Fibroblast of pulmonary artery (primary cell): ENCODE results near the gene IQCH.

Experiments
- DNase-seq: peaks from one replicate; pipeline ENCODE4 v3.0.0-alpha.2; 2010; ENCODE audit warnings: low read depth
- H3K4me3 ChIP-seq: replicated peaks from 2 replicates; pipeline ENCODE4 v1.5.1; 2011; ENCODE audit warnings: low read depth, mild to moderate bottlenecking, control low read depth, low read length, moderate library complexity
- TF ChIP-seq, protein P1 (sequence below): IDR thresholded peaks from 2 replicates; pipeline ENCODE4 v1.5.1; 2011; ENCODE audit warnings: mild to moderate bottlenecking, control low read depth, low read length, inconsistent platforms; ENCODE audit errors: missing control alignments

The IQCH gene

DNA sequence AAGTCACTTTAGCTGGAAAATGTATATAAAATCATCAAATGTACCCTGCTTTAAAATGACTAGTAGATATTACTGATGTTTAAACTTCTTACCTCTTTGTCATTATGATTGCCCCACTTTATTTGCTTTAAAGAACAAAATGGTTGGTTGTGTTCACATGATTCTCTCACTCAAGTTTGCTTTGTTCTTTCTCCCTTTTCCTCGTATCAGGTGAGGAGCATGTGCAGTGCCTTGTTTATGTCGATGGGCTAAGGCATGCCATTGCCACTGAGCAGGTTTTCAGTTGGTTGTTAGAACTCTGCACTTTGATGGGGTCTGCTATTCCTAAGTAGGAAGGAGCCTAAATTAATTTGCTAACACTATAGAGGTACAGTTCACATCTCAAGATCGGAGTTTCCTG, 293.2 kb downstream of the IQCH start:
- no peak overlapping the region for H3K4me3 ChIP-seq
- TF ChIP-seq, protein P1, sequence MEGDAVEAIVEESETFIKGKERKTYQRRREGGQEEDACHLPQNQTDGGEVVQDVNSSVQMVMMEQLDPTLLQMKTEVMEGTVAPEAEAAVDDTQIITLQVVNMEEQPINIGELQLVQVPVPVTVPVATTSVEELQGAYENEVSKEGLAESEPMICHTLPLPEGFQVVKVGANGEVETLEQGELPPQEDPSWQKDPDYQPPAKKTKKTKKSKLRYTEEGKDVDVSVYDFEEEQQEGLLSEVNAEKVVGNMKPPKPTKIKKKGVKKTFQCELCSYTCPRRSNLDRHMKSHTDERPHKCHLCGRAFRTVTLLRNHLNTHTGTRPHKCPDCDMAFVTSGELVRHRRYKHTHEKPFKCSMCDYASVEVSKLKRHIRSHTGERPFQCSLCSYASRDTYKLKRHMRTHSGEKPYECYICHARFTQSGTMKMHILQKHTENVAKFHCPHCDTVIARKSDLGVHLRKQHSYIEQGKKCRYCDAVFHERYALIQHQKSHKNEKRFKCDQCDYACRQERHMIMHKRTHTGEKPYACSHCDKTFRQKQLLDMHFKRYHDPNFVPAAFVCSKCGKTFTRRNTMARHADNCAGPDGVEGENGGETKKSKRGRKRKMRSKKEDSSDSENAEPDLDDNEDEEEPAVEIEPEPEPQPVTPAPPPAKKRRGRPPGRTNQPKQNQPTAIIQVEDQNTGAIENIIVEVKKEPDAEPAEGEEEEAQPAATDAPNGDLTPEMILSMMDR: no peak
- no peak for DNase-seq

DNA sequence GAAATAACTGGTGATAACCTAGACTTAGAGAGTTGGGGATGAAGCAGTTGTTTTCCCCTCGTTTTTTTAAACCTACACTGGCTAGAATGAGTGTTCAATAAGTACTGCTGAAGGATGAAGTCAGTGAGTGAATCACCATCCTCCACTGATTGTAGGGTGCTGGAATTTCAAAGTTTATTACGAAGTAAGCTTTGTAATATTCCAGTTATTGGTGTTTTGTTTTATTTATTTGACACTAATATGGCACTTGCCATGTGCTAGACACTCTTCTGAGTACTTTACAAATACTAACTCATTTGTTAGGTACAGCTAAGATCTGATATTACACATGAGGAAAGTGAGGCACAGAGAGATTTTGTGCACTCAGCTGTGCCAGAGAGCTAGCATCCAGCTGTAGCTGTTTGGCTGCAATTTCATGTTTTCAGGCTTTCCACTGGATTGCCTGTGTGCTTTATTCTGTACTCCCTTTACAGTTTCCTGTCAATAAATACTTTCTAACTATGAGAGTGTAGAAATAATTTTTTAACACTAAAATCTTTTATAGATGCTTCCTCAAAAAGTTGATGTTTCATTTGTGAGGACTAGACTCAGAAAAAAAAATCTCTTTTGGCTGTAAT, 293.8 kb downstream of the IQCH start:
- peak; percentile 28 for DNase-seq
- TF ChIP-seq, protein P1: no peak
- no peak overlapping the region for H3K4me3 ChIP-seq

DNA sequence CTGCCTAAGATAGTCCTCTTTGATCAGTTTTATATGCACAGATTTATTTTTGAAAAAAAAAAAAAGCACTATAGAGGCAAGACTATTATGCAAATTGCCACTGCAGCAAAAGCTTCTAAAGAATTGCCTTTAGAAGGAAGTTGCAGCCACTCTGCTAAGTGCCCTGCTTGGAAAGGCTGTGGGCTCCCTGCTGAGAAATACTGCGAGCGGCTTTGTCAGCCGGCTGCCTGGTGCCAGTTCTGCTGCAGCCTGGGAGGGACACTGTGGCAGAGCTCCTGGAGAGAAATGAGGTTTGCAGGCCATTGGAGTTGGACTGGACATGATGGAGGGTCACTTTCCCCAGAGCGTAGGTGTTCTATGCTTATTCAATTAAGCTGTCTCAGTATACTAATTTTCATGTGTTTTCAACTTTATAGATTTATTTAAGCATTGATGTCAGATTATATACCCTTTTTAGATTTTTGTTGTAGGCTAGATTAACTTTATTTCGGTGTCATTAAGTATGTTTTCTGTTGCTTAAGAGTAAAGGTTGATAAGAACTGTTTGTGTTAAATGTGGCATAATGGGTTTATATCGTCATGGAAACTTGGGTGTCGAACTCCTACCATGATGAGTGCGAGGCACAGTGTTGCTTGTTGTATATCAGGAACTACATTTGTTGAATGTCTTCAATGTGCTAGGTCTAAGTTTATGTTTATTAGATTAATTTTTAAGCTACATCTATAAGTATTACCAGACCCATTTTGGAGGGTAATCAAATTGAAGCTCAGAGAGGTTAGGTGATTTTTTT, 294.5 kb downstream of the IQCH start:
- TF ChIP-seq, protein P1: no peak
- H3K4me3 ChIP-seq: no peak overlapping the region
- no peak for DNase-seq

DNA sequence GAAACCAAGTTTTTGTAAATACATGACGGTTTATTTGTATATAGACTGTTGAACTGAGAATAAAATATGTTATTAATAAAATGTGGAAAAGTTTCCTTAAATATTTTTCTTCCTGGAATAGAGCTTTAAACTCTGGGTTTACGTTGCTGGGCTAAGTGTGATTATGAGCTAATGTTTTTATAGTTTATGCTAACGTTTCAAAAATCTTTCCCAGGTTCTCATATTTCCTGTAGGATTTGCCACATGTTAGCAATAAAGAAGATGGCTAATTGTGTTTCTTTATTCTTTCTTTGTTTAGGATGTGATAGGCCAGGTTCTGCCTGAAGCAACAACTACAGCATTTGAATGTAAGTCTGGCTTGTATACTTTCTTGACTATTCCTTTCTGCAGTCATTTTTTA, 295.1 kb downstream of the IQCH start:
- TF ChIP-seq, protein P1: no peak
- DNase-seq: no peak

DNA sequence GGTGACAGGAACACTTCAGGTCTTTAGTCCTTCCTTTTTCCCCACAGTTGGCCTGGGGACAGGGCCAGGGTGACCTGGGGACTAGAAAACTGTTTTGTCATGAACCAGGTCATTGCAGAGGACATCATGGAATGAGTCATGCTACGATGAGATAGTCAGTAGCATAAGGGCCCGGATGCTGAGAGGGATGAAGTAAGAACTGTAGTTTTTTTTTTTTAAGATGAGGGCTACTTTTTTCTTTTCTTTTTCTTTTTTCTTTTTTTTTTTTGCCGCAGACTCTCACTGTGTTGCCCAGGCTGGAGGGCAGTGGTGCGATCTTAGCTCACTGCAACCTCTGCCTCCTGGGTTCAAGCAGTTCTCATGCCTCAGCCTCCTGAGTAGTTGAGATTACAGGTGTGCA, 295.9 kb downstream of the IQCH start:
- peak; percentile 17 for DNase-seq
- TF ChIP-seq, protein P1: no peak
- H3K4me3 ChIP-seq: no peak overlapping the region

More for the DNA sequence above, 295.1 kb downstream of the IQCH start:
- H3K4me3 ChIP-seq: no peak overlapping the region

DNA sequence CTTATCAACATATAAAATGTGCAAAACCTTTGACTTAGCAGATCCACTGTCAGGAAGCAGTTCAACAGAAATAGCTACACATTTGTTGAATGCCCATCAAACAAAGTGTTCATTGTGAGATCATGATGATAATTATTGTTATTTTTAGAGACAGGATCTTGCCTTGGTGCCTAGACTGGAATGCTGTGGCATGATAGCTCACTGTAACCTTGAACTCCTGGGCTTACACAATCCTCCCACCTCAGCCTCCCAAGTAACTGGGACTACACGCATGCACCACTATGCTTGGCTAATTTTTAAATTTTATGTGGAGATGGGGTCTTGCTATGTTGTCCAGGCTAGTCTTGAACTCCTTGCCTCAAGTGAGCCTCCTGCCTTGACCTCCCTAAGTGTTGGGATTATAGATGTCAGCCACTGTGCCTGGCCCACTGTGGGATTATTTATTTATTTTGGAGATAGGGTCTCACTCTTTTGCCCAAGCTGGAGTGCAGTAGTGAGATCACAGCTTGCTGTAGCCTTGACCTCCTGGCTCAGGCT, 296.7 kb downstream of the IQCH start:
- H3K4me3 ChIP-seq: no peak overlapping the region
- TF ChIP-seq, protein P1: no peak
- DNase-seq: no peak
